GM21786 (cell line): ENCODE measurements around the gene TSHZ2.

Experiments
- ATAC-seq: cut with Tn5 transposase; IDR thresholded peaks from one replicate; pipeline ENCODE4 v1.9.1; 2021; ENCODE audit not compliant: unreplicated experiment

The TSHZ2 gene

DNA sequence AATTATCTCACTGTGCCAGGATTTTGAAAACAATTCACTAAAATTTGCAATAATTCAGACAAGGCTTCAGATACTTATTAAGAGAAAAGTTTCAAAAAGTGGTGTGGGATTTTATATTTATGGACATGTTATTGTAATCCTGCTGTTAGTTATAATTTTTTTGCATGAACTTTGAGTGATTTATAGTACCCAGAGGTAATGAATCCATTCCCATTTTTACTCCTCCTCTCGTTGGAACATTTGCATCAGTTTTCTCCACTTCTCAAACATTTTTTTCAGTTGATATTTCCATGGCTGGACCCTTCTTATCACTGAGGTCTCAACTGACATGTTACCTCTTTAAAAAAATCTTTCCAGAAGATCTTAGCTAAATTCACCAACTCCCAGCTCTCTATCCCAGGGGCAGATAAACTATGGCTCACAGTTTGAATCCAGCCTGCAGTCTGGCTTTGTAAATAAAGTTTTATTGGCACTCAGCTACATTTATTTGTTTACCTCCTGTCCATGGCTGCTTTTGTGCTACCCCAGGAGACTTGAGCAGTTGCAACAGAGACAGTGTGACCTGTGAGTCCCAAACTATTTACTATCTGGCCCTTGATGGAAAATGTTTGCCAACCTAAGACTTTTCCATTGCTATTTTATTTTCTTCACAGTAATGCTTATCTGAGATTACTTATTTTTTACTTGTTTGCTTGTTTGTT is 83.4 kb downstream of the TSHZ2 start:
- no peak for ATAC-seq

DNA sequence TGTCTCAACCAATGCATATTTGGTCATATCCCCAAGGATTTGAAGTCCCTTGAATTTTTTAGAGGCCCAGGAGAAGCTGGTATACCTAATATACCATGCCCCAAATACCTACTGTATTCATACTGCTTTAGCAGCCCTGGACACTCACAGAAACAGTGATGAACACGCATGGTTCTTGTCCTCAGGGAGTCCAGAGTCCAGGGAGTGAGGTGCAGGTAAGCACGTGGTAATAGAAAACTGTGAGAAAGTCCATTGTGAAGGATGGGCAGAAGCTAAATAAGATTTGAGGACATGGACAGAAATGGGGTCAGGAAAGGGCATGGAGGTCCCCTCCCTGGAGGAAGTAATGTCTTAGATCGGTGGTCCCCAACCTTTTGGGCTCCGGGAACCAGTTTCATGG is 85.4 kb downstream of the TSHZ2 start:
- no peak for ATAC-seq

DNA sequence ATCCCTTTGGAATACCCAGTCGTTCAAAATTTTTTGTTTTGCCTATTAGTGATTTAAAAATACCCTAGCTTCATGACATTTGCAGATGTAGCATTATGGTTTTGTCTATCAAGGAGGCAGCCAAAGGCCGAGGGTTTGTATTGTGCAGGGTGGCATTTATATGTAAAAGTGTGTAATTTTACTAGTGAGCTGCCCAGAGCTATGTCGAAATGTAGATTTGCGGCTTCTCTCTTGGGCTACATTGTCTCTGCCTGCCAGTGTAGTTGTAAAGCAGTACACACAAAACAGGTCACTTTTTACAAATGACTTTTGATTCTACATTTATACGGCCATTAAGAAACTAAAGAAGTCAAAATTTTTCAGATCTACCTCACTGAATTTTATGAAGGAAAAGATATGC is 87.7 kb downstream of the TSHZ2 start:
- ATAC-seq: no peak

DNA sequence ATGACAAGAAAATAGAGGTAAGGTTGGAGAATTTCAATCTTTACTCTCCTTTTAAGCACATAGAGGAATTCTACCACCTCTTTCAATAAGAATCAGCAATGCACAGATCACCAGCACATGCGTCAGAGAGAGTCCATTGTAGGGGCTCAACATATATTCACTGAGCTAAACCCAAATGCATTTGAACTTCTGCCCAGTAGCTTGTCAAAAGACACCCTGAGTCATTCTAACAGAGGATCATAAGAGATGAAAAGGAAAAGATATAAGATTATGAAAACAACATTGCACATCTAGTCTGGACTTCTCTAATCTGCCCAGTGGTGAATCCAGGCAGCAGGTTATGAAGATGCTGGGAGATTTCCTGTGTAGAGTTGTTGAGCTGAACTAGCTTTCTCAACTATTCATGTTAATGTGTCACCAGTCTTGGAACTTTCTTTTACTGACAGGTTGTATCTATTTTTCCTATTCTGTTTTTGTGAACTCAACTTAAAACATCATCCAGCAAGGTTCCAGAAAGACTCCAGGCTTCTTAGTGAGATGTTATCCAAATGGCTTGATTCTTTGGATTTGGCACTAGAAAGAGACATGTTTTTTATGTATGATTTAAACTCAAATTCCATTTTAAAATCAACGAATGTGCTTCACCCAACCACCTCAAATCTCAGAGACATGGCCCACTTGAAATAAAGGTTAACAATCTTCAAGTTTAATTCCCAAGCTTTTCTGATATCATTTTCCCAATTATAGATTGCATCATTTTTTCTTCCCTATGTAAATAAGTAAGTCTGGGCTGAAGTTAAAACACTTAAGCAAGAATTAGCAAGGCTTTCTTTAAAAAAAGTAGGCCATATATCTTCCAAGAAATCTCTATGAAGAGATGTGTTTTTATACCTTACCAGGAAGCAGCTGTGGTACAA is 89.3 kb downstream of the TSHZ2 start:
- ATAC-seq: no peak

DNA sequence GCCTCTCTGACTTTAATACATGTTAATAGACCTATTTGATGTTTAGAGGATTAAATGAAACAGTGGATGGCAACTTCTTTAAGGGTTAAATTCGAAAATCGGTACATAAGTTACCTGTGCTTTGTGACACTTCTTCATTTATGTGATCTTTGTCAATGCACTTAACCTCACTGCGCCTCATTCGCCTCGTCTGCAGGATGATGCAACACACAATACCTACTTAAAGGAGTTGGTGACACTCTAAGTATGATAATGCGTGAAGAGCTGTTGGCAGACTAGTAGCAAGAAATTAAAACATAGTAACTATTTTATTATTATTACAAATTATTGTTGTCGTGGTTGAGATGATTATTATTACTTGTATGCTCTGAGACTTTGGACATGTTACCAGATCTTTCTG is 92.8 kb downstream of the TSHZ2 start:
- ATAC-seq: no peak

DNA sequence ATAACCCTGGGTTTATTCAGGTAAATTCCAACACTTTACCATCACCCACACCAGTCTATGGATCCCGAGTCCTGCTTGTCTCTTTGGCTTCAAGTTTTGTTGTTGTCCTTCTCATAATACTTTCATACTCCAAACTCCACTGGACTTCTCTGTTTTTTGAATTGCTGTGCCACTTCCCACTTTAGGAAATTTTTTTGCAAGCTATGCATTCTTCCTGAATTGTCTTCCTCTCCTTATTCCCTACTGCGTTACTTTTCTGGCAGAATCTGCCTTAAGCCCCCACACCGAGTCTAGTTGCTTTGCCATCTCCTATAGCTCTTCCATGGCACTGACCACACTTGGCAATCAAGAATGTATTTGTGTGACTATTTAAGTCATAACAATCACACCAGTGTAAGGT is 96.1 kb downstream of the TSHZ2 start:
- no peak for ATAC-seq

DNA sequence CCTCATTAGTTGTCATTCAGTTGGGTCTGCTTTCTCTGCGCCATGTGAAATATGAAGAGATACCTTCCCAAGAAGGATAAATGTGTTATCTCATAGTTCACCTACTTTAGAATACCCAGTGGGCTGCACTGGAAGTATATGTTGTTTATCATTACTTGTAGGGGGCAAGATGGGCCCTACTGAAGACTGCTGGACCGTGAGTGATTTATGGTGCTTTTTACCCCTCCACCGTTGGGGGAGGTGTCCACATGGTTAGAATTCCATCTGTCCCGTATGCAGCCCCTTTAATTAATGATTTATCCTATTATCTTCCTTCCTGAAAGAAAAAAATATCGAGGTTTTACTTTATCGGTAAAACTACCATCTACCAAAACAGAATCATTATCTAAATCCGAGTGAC is 97.0 kb downstream of the TSHZ2 start:
- no peak for ATAC-seq

DNA sequence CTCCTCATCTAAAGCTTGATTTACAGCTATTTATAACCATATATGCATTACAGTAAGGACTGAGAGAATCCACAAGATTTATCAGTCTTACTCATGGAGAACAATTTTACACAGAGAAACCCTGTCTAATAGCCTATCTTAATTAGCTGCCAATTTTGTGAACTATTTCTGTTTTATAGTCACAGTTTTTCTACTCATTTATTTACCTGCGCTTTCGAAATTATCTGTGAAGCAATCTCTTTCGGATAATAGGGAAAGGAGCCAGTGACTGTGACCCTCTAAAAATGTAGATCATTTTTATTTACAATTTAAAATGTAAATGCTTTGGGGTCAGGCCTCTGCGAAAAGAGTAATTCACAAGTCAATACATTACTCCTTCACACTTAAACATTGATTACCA is 98.1 kb downstream of the TSHZ2 start:
- ATAC-seq: no peak

DNA sequence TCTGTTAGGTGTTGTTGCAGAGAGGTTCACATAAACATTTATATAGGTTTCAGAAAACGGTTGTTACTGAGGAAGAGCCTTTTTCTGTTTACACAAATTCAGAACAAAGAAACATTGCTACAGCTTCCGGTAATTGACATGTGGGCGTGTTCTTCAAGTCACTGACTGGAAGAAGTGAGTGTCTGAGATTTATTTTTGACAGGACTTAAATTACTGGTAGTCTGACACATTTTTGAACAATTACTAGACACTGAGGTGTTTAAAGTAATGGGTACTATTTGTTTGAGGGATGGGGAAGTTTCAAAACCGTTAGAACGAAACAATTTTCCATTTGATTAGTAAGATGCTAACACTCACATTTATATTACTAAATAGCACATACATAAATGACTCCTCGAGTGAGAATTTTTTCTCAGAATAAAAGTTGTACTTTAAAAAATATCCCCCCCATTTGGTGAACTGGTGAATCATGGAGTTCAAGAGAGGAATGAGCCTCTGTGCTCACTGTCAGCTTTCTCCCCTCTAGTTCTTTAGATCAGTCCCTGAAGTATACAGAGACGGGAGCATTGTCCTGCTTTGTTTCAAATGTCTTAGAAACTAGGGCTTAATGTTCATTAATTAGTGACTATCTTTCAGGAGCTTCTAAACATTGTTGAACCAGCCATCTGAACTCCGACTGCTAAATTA is 98.7 kb downstream of the TSHZ2 start:
- ATAC-seq: no peak

DNA sequence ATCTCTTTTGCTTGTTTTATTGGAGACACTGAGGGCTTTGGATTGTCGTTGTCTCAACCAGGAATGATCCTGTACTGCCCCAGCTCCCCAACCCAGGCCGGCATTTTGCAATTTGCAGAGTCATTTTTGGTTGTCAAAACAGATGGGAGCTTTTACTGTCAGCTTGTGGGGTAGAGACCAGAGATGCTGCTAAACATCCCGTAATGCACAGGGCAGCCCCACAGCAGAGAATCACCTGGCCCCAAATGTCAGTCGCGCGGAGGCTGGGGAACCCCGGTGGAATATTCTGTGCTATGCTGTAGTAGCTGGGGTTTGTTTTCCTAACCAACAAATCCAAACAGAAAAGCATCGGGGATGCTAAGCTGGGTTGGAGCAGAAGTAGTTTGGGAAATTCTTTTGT is 99.7 kb downstream of the TSHZ2 start:
- ATAC-seq: no peak

DNA sequence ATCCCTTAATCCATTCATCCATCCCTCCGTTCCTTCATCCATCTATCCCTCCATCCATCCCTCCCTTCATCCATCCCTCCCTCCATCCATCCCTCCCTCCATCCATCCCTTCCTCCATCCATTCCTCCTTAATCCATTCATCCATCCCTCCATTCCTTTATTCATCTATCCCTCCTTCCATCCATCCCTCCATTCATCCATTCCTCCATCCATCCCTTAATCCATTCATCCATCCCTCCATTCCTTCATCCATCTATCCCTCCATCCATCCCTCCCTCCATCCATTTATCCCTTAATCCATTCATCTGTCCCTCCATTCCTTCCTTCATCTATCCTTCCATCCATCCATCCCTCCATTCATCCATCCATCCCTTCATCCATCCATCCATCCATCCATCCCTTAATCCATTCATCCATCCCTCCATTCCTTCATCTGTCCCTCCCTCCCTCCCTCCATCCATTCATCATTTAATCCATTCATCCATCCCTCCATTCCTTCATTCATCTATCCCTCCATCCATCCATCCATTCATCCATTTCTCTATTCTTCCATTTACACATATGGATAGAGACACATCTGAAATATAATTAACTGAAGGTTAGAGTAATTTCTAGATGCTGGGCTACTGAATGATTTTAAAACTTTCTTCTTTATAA is 100.9 kb downstream of the TSHZ2 start:
- ATAC-seq: no peak

DNA sequence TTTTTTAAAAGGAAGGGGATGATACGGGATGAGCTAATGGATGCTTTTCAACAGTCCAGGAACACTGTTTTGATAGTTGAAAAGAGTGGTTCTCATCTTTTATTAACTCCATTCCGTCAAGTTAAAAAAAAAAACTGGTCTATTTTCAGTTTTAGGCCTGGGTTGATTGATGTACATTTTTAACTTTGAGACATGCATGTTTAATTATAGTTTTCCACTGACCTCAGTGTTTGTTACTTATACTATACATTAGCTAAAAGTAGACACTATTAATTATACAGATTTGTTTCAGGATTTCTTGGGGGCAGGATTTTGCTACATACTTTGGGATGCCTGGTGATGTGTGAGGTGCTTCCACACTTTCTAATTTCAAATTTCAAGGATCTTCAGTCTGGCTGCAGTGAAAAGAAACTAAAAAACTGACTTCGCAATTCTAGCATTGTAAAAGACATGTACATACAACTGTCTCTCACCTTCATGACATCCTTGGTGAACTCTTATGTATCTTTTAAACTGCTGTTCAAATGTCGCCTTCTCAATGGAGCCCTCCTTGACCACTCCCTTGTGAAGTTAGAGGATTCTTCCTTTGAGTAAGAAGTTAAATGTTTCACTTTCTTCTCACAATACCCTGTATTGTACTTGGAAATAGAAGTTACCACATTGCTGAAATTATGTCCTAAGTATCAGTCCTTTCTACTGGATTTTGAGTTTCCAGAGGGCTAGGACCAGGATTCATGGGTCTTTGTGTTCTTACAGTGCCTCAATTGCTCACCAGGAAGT is 101.7 kb downstream of the TSHZ2 start:
- ATAC-seq: no peak

DNA sequence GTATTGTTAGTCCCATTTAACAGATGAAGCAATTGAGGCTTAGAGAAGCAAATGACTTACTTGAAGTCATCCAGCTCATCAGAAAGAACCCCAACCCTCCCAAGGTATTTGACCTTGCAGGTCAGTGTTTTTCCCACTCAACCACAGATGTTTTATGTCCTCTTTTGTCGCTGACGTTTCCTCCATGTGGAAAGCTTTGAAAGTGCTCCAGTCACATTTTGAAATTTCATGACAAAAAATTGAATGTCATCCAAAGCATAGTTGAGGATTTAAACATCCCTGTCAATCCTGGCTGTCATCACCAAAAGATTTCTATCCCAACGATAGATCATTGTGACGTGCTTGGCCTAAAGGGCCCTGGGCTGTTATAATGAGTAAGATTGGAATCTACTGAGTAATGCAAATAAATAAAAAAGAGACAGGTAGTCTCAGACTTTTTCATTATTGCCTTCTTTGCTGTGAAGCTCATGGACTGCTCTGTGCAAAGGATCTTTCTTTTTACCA is 102.7 kb downstream of the TSHZ2 start:
- ATAC-seq: no peak

DNA sequence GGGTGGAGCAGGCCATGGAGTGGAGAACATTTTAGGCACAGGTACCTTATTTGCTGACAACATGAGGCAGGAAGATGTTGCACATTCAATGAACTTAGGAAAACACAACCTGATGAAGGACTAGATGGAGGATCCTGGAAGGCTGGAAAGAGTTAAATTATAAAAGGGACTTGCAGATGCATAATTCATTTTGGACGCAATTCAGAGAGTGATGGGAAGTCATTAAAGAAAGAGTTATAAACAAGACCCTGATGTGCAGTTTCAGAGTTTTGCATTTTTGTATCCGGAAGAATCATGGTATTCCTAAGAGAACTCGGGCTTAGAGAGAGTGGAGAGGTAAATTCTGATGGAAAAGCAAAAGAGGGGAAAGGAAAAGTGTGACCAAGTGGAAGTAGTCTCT is 104.5 kb downstream of the TSHZ2 start:
- no peak for ATAC-seq

DNA sequence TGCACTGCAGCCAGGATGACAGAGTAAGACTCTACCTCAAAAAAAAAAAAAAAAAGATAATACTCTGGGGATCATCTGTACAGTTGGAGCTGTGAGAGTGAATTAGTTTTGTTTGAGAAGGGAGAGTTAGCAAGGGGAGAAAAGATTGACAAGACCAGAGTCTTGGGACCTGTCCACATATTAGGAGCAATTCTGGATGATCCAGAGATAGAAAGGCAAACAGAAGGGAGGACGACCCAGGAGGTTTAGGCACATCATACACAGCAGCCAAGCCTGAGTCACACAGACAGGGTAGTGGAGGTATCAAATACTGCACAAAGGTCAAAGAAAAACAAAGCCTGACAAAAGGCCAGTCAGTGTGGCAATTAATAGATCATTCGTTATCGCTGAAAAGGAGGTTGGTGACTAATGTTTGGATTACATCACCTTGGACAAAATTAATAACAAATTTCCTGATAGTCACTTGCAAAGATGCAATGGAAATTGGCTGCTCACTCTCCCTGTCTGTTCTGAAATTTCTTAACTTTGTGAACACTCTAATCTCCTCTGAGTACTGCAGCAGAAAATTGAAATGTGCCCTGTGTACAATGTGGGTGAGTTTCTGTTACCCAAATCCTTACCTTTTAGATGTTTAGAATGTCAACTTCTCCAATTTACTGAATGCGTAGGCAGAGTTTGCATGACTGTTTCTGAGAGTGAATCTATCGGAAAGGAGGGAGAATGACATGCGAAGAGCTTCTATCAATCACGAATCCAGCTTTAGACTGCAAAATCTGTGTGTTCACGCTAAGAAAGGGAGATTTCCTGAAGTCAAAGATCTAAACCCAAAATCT is 105.4 kb downstream of the TSHZ2 start:
- ATAC-seq: no peak

DNA sequence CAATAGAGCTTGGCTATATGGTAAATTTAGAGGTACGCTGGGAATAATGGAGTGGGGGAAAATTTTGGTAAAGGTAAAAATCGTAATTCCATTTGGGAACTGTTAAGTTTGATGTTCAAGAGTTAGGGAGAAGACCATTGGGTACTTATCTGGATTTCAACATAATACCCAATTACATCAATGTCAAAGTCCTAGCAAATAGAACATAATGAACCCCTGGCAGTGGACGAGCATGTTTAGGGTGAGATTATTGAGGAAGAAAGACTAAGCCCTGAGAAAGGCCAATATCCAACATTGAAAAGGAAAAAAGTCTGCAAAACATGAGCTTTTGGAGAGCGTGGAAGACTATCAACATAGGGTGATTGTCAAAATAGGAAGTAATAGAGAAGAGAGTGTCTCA is 106.6 kb downstream of the TSHZ2 start:
- no peak for ATAC-seq

DNA sequence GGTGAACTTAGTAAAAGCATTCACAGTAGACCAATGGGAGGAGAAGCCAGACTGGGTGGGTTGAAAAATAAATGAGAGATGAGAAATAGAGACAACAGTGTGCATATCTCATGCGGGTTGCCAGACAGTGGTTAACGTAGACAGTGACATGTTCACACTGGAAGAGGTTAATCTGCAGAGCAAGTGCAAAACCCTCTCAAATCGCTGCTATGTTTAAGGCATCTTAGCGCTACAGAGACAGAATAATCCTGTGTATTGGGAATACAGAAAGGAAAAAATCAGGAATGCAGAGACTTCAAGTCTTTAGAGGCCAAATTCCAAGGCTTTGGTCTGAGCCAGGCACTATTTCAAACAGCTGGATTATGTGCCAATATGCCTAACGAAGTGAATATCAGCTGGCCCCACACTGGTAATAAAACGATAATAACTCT is 107.1 kb downstream of the TSHZ2 start:
- no peak for ATAC-seq

DNA sequence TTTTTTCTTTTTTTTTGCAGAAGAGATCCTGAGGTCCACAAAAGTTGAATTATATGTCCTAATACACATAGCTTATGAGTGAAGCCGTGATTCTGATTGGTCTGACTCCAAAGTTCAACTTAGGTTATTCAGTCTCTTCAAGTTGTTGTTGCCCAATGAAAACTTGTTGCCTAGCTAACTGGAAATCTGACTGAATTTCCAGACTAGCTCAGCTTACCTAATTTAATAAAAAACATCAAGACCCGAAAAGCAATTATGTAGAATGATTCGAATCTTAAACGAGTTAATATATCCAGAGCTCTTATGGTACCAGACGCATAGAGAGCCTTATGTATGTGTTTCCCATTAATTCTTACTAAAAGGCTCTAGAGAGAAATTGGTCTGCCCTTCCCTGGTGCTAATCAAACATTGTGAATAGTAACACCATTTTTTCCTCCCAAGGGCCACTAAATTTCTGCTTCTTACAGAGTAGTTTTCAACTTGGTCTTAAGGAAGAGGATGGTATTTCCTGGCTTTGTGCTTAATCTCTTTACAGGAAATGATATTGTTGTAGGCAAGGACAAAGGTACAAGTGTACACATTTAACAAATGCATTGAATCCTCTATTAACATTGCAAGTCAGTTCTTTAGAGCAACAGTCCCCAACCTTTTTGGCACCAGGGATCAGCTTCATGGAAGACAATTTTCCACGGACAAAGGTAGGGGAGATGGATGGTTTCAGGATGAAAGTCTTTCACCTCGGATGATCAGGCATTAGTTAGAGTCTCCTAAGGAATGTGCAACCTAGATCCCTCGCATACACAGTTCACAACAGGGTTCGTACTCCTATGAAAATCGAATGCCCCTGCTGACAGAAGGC is 107.9 kb downstream of the TSHZ2 start:
- no peak for ATAC-seq

DNA sequence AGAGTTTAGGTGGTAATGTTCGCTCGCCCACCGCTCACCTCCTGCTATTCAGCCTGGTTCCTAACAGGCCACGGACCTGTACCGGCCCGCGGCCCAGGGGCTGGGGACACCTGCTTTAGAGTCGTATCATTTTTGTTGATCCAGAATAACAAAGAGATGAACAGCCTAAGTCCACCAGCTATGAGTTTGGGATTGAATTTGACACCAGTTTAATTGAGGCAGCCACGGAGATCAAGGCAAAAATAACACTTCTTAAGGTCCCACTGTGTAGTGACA is 108.5 kb downstream of the TSHZ2 start:
- no peak for ATAC-seq
